GM18861 (cell line): ENCODE results near the gene DAB2.

Experiments
- ATAC-seq: cut with Tn5 transposase; IDR thresholded peaks from one replicate; pipeline ENCODE4 v1.9.1; 2021; ENCODE audit not compliant: unreplicated experiment

The DAB2 gene

DNA sequence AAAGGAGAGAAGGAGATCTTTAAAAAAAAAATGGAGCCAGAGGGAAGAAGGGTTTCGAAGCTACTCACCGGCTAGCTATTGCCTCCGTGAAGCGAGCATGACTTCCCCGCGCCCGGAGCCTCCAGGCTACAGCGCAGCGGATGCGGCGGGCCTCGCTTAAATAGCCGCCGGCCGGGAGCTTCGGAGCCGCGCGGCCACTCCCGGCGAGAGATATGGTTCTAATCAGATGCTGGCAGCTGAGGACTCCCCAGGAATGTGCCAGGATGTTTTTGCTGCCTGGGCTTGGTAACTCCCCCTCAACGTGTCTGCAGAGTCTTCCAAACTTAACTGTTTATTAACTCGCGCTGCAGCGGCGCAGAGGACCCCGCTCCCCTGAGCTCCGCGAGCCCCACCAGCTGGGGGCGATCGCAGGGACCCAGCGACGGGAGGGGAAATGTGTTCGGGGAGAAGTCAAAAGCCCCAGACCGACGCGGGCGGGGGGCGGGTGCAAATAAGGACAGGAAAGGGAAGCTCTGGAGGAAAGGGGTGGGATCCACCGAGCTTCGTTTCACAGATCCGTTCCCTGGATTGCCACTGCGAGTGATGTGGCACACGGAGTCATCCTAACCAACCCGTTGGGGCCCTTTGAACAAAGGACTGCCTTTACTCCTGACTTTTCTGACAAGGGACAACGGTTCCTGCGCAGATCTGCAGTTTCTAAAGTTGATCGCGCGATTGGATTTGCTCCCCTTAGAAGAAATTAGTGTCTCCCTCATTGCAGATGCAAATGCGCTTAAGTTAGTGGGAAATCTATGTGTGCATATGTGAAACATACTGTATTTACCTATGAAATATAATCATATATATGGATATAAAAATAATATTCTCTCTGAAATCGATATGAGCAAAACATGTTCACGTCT, at the start of gene DAB2:
TSS of gene DAB2 (minus strand) at position 245 of the 902 bp plus-strand sequence. CDS start 30,660 bp downstream, outside the sequence.
- ATAC-seq, result no peak

DNA sequence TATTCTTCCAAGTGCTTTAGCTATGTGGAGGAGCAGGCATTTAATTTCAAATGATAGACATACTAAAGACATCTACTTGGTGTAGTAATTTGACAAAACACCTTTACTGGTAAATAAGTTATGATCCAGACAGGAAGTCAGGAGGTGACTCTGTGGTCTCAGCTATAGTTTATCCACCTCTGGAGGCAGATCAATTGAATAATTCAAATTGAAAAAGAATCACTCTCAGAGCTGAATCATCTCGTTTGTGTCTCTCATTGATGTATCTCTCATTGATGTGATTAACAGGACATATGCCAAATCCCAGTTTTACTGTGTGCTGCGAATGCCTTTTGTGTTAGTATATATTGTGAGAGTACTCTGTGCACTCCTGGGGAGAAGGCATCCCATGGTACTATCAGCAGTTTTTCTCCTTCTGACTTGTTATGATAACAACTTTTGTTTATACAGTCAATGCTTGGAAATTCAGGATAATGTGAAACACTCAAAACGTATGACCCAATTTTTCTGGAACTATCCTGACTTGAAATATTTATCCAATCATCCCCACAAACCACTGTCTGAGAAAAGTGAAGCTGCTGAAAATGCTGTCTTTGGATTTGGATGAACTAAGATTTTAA, 48.5 kb upstream of the DAB2 start:
- no peak for ATAC-seq

DNA sequence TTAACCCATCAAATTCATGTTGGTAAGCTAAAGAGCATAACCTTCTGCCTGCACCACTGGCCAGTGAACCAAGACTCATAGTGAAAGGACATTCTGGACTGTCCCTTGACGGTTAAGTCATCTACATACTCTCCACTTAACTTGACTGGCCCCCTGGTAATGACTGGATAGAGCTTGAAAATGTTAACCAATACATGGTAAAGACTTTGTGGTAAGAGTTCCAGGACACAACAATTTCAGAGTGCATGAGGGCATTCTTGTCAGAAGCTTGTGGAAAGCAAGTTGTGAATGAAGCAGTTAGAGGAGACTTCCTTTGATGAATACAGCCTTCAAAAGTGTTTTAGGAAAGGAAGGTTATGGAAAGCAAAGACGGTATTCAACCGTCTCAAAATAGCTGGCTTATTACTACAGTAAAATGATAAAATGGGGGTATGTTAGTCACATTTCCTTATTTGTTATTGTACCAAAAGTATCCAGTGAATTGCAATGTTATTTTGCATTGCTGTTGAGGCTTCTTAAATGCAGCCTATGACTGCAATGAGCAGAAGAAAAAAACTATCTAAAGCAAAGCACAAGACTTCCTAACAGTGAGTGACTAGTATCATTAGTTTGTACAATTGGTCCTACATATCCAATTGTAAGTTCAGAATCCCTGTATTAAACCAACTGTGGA, 47.2 kb upstream of the DAB2 start:
- ATAC-seq, result no peak

DNA sequence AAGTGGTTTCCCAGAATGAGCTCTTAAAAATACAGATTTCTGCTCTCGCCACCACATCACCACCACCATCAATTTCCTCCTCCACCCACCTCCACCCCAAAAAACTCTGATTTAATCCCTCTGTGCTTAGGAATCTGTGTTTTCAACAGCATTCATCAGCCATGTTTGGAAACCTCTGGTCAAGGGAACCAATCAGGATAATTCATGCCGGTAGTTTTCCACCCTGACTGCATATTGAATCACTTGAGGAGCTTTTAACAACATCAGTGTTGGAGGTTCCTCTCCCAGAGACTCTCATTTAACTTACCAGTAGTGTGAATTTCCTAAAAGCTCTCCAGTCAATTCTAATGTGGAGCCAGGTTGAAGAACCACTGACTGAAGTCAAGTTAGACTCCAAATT, 46.0 kb upstream of the DAB2 start:
- ATAC-seq, result no peak

DNA sequence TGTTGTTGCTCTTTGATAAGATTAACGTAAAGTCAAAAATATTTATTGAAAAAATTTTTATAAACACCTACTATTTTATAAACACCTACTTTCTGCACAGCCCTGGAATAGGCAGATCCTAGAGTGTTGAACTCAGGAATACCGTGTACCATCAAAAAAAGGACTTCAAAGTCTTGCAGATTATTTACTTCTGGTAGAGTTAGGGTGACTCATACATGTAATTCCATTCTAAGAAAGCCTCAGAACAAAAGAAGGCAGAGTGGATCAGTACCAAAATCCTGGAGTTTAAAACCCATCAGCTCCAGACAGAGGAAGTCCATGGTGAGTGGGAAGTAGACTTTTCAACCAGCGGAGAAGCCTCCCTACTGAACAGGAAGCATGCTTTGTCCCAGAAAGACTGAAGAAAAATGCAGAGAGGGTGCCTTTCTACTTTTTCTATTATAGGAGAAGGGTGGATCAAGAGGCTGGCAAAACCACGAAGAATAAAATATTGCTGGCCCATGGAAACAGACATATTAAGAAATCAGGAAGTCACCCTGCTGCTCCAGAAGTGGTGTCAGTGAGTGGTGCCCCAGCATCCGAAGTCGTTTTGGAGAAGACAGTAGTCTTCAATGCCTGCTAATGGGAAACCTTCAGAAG, 45.1 kb upstream of the DAB2 start:
- ATAC-seq, result no peak

DNA sequence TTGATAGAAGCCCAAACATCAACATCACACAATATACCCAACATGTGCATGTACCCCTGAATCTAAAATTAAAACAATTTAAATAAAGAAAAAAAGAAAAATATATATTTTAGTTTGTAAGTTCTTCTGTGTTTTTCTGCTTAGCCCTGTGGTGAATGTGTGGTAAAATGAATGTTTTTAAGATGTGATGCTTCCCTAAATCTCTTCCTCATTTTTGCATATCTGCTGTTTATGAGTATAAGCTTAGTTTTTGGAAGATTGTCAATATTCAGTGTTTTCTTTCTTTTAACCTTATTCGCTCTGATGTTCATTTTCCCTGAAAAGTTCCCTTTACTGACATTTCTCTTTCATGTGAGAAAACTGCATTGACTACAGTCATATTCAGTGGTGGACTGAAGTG, 44.4 kb upstream of the DAB2 start:
- no peak for ATAC-seq

DNA sequence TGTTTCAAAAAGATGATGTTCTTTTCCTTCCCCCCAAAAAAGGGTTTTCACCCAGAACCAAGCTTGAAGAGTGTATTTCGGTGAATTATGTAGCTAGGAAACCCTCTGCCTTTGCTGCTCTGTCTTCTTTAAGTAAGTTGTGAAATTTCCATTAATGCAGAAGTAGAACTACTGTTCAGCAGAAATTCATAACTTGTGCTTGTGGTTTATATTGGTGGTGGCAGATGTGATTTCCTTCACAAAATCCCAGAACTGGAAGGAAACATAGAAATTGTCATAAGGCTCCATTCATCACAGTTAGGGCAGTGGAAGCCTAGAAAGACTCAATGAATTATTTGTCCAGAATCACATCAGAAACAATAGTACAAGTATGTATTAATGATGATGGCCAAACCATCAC, 42.1 kb upstream of the DAB2 start:
- no peak for ATAC-seq

DNA sequence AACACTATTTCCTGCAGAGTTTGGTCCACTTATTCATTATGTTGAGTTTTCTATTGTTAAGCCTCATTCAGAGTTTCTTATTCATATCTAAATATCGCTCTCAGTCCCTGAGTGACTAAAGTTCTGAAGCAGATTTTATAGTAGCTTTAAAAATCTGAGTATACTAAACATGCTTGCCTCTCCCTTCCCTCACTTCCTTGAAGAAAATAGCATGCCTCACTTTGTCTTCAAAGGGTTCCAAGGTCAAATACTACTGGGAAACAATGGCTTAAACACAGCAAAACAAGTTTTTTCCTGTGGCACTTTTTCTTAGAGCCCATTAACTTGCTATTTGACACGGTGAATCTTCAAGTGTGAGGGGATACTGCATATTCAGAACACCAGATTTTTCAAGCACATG, 41.1 kb upstream of the DAB2 start:
- ATAC-seq, result no peak

DNA sequence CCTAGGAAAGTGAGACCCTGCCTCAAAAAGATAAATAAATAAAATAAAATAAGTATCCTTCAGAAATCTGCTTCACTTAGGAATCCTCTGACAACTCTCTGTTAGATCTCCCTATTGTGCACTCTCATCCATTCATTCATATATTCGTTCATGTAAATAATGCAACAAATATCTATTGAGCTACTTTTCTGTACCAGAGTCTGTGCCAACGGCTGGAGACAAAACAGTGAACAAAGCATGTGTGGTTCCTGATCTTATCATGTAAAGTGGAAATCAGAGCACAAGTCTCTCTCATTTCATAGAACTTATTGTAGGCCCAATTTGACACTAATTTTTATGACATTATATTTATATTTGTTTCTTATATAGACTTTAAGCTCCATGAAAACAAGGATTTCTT, 40.3 kb upstream of the DAB2 start:
- ATAC-seq, result no peak

DNA sequence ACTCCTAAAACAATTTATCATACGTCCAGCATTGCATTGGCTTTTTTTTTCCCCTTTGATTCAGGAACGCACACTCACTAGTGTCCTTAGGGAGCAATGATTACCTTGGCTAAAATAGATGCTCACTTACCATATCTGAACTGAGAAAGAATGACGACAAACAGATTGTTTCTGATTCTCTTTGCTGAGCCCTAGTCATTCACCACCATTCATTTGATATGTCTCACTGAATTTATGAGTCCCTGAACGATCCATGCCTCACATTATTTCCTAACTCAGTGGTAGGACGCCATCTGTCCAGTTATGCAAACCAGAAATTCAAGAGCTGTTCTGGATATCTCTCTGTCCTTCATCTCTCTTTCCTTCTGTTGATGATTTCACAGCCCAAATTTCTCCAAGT, 39.3 kb upstream of the DAB2 start:
- no peak for ATAC-seq

DNA sequence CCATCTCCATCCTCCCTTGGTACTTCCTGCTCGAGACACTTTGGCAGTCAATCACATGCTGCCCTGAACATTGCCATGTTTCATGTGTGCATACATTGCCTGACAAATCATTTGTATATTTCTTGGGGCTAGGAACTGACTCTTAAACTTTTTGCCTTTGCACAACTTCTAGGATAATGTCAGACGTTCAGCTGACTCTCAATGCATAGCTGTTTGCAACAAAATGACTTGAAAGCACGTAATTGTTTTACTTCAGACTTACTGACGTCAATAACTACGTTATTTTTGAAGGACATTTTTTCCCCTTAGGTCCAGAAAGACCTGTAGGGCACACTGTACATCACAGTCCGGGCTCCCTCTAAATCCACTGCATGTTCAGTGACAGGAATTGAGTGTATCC, 37.4 kb upstream of the DAB2 start:
- ATAC-seq, result no peak

DNA sequence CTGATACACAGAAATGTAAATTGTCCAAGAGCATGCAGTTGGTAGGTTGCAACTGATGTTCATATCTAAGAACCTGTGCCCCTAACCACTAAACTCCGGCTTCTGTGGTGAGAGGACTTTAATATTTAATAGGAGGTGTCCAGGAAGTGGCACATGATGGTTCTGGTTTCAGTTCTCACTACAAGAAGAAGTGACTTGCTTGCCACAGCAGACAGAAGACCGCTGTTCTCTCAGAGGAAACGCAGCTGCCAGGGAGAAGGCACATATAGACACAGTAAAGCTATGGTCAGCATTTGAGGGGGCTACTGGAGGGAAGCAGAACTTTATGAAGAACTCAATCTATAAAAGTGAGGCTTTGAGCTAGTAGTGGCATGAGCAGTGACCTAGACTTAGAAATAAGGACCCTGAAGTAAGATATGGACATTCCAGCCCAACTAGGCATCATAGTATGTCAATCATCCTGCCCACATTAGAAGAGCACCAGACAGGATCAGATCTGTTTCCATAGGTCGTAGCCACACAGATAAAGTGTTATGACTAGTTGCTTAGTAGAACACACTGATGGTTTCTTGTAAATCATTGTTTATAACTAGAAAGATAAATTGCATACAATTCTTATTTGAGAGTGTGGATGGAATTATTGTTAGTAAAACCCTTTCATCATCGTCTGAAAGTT, 36.4 kb upstream of the DAB2 start:
- ATAC-seq, result peak; percentile 99

DNA sequence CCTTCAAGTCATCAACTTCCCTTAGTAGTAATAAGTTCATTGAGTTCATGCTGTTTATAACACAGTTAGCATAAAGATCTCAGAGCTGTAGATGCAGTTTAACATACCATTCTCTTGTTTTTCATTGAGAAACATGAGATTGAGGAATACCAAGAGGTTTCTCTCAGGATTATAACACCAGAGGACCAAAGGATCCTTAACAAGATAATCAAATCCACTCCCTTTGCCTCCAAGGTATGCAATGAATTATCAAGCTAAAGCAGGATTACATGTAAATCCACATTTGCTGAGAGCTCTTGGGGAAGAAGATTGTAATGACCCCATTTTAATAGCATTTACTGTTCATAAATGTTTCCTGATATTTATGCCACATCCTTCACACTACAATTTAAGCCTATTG, 35.1 kb upstream of the DAB2 start:
- ATAC-seq, result no peak

DNA sequence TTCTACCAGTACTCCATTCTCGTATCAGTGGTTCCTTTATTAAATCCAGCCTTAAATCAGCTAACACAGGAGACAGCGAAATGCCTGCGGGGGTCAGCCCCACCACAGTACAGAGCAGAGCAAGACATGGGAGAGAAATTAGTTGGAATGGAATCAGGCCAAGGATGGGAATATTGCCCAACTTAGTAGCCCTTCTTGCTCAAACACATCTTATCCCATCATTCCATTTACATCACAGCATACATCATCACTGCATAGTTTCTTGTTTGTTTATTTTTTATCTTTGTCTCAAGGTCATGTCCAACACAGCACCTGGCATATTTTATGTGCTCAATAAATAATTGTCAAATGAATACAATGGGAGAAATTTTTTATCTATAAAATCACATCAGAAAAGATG, 34.3 kb upstream of the DAB2 start:
- no peak for ATAC-seq

DNA sequence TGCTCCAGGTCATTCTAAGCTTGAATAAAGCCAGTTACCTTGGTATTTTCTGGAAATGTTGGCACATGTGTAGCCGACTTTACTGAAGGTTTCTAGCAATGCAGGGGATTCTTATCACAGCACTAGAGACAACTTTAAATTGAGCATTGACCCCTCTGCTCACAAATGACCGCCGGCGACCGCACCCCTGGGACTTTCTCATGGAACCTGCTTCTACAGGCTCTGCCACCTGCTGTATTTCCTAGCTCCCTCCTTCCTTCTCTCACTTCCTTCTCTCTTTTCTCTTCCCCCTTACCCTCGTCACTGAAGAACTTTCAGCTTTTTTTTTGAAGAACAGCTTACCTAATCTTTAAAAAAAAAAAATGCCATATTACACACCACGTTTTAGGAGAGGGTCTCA, 30.9 kb upstream of the DAB2 start:
- ATAC-seq, result no peak

DNA sequence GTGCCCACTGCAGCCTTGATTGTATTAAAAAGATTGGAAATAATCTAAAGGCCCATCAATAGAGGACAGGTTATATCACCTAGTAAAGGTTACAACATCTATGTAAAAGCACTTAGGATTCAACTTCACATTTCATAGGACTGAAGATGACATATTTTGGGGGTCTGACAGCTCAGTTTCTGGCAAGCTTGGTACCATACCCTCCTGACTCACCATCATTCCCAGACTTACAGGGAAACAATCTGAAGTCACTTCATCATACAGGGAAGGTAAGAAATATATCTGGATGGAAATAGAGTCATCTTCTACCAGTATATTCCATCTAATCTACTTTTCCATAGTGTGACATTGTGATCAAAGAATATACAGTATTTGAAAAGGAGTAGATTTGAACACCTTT, 28.8 kb upstream of the DAB2 start:
- ATAC-seq, result no peak

DNA sequence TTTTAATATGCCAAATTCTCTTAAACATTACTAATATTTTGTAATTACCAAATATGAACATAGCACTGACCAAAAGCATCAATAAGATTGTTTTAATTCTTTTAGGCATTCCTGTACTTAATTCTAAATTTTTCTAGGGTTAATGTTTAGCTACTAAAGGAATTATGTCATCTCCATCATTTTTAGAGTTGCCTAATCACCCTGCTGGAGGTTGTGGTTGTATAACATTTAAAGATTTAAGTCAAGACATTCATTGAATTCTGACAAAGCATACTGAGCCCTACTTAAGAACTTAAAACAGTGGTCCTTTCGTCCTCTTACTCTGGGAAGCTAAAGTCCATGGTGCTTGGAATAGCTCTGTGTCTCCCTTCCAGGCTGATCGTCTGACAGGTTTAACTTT, 28.1 kb upstream of the DAB2 start:
- no peak for ATAC-seq

DNA sequence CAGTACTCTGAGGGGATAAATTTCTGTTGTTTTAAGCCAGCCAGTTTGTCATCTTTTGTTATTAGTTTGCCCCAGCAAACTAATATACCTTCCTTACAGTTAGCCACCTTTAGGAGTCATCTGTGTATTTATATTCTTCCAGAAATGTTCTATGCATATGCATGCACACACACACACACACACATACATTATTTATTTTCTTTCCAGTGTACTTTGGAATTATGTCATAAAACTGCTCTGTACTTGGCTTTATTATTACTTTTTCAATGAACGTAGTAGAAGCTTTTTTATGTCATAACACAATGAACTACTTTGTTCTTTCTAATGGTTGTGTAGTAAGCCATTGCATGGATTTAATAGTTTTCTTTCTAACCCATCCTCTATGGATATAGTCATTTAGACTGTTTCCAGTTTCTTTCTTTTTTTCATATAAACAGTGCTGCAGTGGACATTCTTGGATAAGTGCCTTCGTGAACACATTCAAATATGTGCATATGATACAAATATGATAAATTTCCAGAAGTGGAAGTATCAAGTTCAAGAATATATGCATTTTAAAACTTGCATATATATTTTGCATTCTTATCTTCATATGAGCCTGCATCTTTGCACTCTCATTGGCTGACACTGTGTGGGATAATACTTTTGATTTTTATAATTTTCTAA, 26.6 kb upstream of the DAB2 start:
- ATAC-seq, result no peak

DNA sequence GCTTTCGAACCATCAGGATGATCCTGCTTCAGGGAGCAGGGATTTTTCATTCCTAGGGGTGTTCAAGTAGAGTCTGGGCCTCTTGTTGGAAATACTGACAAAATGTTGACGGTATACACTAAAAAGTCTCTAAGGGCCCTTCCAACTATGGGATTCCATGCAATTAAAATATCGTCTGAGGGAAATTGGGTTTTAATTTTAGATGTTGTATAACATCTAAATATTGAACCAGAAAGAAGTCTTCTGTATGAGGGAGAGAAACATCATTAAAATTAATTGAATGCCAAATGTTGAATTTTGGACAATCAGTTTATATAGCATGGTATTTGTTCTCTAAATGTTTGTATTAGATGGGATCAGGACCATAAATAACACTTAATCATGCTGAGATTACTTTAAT, 25.7 kb upstream of the DAB2 start:
- no peak for ATAC-seq

DNA sequence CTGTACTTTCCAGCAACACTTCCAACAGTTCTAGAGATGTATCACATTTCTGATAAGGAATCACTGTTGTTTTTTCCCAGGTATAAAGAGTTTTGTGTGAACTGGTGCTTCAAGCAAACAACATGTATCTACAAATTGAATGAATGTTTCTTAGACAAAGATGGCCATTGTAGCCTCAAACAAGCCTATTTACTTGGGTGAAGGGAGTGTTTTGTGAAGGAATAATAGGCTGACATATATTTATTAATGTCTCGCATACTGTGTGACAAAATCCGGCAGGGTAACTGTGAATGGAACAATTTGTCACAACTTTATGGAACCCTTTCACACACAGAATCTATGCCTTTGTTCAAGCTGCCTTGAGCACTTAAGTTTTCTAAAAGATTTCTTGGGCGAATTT, 24.8 kb upstream of the DAB2 start:
- no peak for ATAC-seq
